Activated T-cell treated with anti-CD3 and anti-CD28 coated beads for 24 hours (primary cell): ENCODE data around the gene PI16.
A peak's percentile ranks its signal among the peaks of the same experiment; 100 is the strongest.

ENCODE experiments used
- DNase-seq: peaks from one replicate; pipeline ENCODE4 v3.0.0-alpha.2; 2020; ENCODE audit warnings: low read depth

PI16 gene

GRCh38 chr6:36957773-36958271 lies 3.3 kb downstream of the PI16 start:
- DNase-seq: no peak

- no peak for DNase-seq
Measured at GRCh38 chr6:36958775-36959554, 4.4 kb downstream of the PI16 start.

- no peak for DNase-seq
Measured at GRCh38 chr6:36959555-36960250, 5.2 kb downstream of the PI16 start.

- no peak for DNase-seq
Measured at GRCh38 chr6:36961441-36962435, 7.2 kb downstream of the PI16 start.

- DNase-seq: peak; percentile 54
Measured at GRCh38 chr6:36962874-36963273, 8.3 kb downstream of the PI16 start.

- no peak for DNase-seq
Measured at GRCh38 chr6:36963451-36964290, 9.1 kb downstream of the PI16 start.

GRCh38 chr6:36964349-36964748 lies 9.8 kb downstream of the PI16 start:
- no peak for DNase-seq

- no peak for DNase-seq
Measured at GRCh38 chr6:36964908-36965307, 10.4 kb downstream of the PI16 start.

GRCh38 chr6:36967301-36967700 lies 12.8 kb downstream of the PI16 start:
- no peak for DNase-seq

GRCh38 chr6:36967757-36968156 lies 13.2 kb downstream of the PI16 start:
- DNase-seq: no peak

GRCh38 chr6:36968266-36968977 lies 13.9 kb downstream of the PI16 start:
- no peak for DNase-seq

- DNase-seq: no peak
Measured at GRCh38 chr6:36969240-36969691, 14.7 kb downstream of the PI16 start.

GRCh38 chr6:36969988-36970891 lies 15.7 kb downstream of the PI16 start:
- DNase-seq: no peak

GRCh38 chr6:36970892-36971842 lies 16.6 kb downstream of the PI16 start:
- no peak for DNase-seq

GRCh38 chr6:36971921-36972673 lies 17.6 kb downstream of the PI16 start:
- no peak for DNase-seq

GRCh38 chr6:36973190-36973589 lies 18.7 kb downstream of the PI16 start:
- DNase-seq: no peak

- no peak for DNase-seq
Measured at GRCh38 chr6:36973647-36974046, 19.1 kb downstream of the PI16 start.
